Ishikawa (cell line): ENCODE measurements around the gene MOCS3.

Experiments
- EP300 ChIP-seq: IDR thresholded peaks from 2 replicates; pipeline ENCODE4 v1.6.1; 2012; ENCODE audit warnings: borderline replicate concordance
- FOXM1 ChIP-seq: IDR thresholded peaks from 2 replicates; pipeline ENCODE4 v1.6.1; 2012; ENCODE audit warnings: low read depth, borderline replicate concordance
- NFIC ChIP-seq: IDR thresholded peaks from 2 replicates; pipeline ENCODE4 v1.6.1; 2012
- TCF12 ChIP-seq: IDR thresholded peaks from 2 replicates; pipeline ENCODE4 v1.6.1; 2012; ENCODE audit warnings: low read depth

- no peak for TF ChIP-seq NFIC
- TF ChIP-seq EP300: no peak
- TF ChIP-seq TCF12: no peak
- TF ChIP-seq FOXM1: no peak
These were observed 47.6 kb upstream of the MOCS3 start for GRCh38 chr20:50911030-50911429.
